Sigmoid colon (tissue), 4 donors: ENCODE data around the gene ACSS2.

Source experiments
- CTCF ChIP-seq, 4 experiments: fragments of 450-650 bp in 3 of 4; fragments of 200-600 bp in 1 of 4; IDR thresholded peaks; one replicate each; pipeline ENCODE4 v1.5.1; 2016 to 2019; ENCODE audit warnings: antibody characterized with exemption in 4 of 4, mild to moderate bottlenecking in 3 of 4, moderate library complexity in 2 of 4
- EP300 ChIP-seq, 4 donors: sonication (generic); formaldehyde crosslinking; IDR thresholded peaks; one replicate each; pipeline ENCODE4 v1.6.1; 2017; ENCODE audit warnings: antibody characterized with exemption in 4 of 4
- POLR2A ChIP-seq, 2 donors: fragments of 450-650 bp; IDR thresholded peaks; one replicate each; pipeline ENCODE4 v1.6.1; 2016; ENCODE audit warnings: antibody characterized with exemption in 2 of 2, mild to moderate bottlenecking in 2 of 2, moderate library complexity in 2 of 2
- POLR2AphosphoS5 ChIP-seq, 4 donors: sonication (generic); formaldehyde crosslinking; IDR thresholded peaks; one replicate each; pipeline ENCODE4 v1.6.1; 2017; ENCODE audit warnings: antibody characterized with exemption in 4 of 4

GRCh38 chr20:34849778-34850177 lies 26.6 kb upstream of the ACSS2 start:
- TF ChIP-seq POLR2A (IDR thresholded peaks at IDR 0.05) (no peak), EP300 (IDR thresholded peaks at IDR 0.05) (no peak), CTCF (IDR thresholded peaks at IDR 0.05) (no peak), POLR2AphosphoS5 (IDR thresholded peaks at IDR 0.05) (no peak)
